Endothelial cell of umbilical vein (primary cell): ENCODE results near the gene PPFIA2. TPM values are rescaled to one million over a fixed set of nuclear protein-coding genes. Genes with fewer than 3 reads are reported as not detected.

Experiments used
- BruUV-seq: library from RNA; stranded (reverse); fragments of 400-500 nt; replicated peaks from 2 replicates; lab custom pipeline; 2021; lab: Mats Ljungman, UMichigan
- CTCF ChIA-PET: fragments of 300-600, 350-600 bp; sonication (Branson Sonifier 250); formaldehyde crosslinking; loops from one replicate; lab custom pipeline; 2021; ENCODE audit warnings: antibody characterized with exemption, inconsistent platforms; lab: Charles Lee
- POLR2A ChIA-PET: fragments of 300-600, 350-600 bp; sonication (Branson Sonifier 250); formaldehyde crosslinking; loops from one replicate; lab custom pipeline; 2021; ENCODE audit warnings: antibody characterized with exemption, inconsistent platforms; lab: Charles Lee
- DNase-seq: peaks from one replicate; pipeline ENCODE4 v3.0.0-alpha.2; 2011; ENCODE audit warnings: low read depth, low spot score
- FAIRE-seq: peaks from 2 replicates; lab custom pipeline; 2011; peaks lifted over from hg19 to GRCh38; lab: Jason Lieb, UNC
- H2AFZ ChIP-seq: 2 replicates; pipeline ENCODE4 v1.6.0; 2012; ENCODE audit warnings: low read depth, low read length, control low read depth, inconsistent platforms
- H3K27ac ChIP-seq: 2 replicates; pipeline ENCODE4 v1.5.1; 2011; ENCODE audit warnings: low read depth, mild to moderate bottlenecking, control low read depth, low read length, moderate library complexity; ENCODE audit not compliant: insufficient read depth
- H3K27me3 ChIP-seq, 2 experiments: 2 replicates each; pipeline versions ENCODE4 v1.6.0 to v1.6.1; 2011; ENCODE audit warnings: low read length in 2 of 2, mixed read lengths in 1 of 2; ENCODE audit not compliant: control insufficient read depth in 2 of 2, insufficient read depth in 2 of 2
- H3K36me3 ChIP-seq, 2 experiments: 2 replicates in 1 of 2; 3 replicates in 1 of 2; pipeline ENCODE4 v1.5.1; 2011; ENCODE audit warnings: low read length in 2 of 2, mild to moderate bottlenecking in 1 of 2, moderate library complexity in 1 of 2; ENCODE audit not compliant: control insufficient read depth in 2 of 2, insufficient read depth in 2 of 2; ENCODE audit errors: extremely low read depth in 1 of 2
- H3K4me1 ChIP-seq: 3 replicates; pipeline ENCODE4 v1.5.1; 2011; ENCODE audit warnings: mild to moderate bottlenecking, low read length; ENCODE audit not compliant: control insufficient read depth, insufficient read depth; ENCODE audit errors: extremely low read depth
- H3K4me2 ChIP-seq: 2 replicates; pipeline ENCODE4 v1.6.1; 2011; ENCODE audit warnings: low read length, control low read depth, mixed read lengths; ENCODE audit not compliant: insufficient read depth
- H3K4me3 ChIP-seq, 3 experiments: fragments of 200-600 bp in 1 of 3; sonication (generic), shearing (Covaris generic) in 1 of 3; replicated peaks in 1 of 3; 2 replicates each; pipeline ENCODE4 v1.5.1; 2011 to 2016; ENCODE audit warnings: control low read depth in 3 of 3, low read length in 3 of 3, mild to moderate bottlenecking in 2 of 3, inconsistent platforms in 1 of 3, low read depth in 1 of 3, moderate library complexity in 1 of 3; ENCODE audit not compliant: insufficient read depth in 1 of 3
- H3K79me2 ChIP-seq: 2 replicates; pipeline ENCODE4 v1.6.0; 2012; ENCODE audit warnings: low read length, inconsistent platforms; ENCODE audit not compliant: control insufficient read depth, insufficient read depth
- H3K9ac ChIP-seq: replicated peaks from 2 replicates; pipeline ENCODE3; 2011; ENCODE audit warnings: low read length, control low read depth; ENCODE audit not compliant: insufficient read depth; ENCODE audit errors: extremely low read depth
- H3K9me1 ChIP-seq: replicated peaks from 3 replicates; pipeline ENCODE4 v1.6.0; 2011; ENCODE audit warnings: mild to moderate bottlenecking, low read length; ENCODE audit not compliant: control insufficient read depth, insufficient read depth; ENCODE audit errors: extremely low read depth
- H3K9me3 ChIP-seq: replicated peaks from 2 replicates; pipeline ENCODE4 v1.5.1; 2012; ENCODE audit warnings: low read length, inconsistent platforms; ENCODE audit not compliant: control insufficient read depth, insufficient read depth
- H4K20me1 ChIP-seq: replicated peaks from 2 replicates; pipeline ENCODE3; 2011; ENCODE audit warnings: mild to moderate bottlenecking, low read length; ENCODE audit not compliant: control insufficient read depth, insufficient read depth; ENCODE audit errors: extremely low read depth
- CTCF ChIP-seq, 2 donors: IDR thresholded peaks; 1 replicate in 1 of 2; 2 replicates in 1 of 2; pipeline ENCODE4 v1.5.1; 2011; ENCODE audit warnings: low read length in 2 of 2, mild to moderate bottlenecking in 2 of 2, moderate library complexity in 2 of 2, control low read depth in 1 of 2, inconsistent platforms in 1 of 2, low read depth in 1 of 2; ENCODE audit not compliant: insufficient read depth in 1 of 2; ENCODE audit errors: extremely low read depth in 1 of 2
- EZH2 ChIP-seq: IDR thresholded peaks from 2 replicates; pipeline ENCODE4 v1.6.1; 2012; ENCODE audit warnings: borderline replicate concordance, low read depth, mild to moderate bottlenecking, moderate library complexity, low read length, inconsistent platforms; ENCODE audit not compliant: severe bottlenecking
- FOS ChIP-seq: IDR thresholded peaks from 2 replicates; pipeline ENCODE4 v1.6.1; 2011; ENCODE audit warnings: mild to moderate bottlenecking, low read length, moderate library complexity, borderline replicate concordance; ENCODE audit not compliant: insufficient read depth
- GATA2 ChIP-seq: IDR thresholded peaks from 2 replicates; pipeline ENCODE4 v1.7.0; 2011; ENCODE audit warnings: low read depth, mild to moderate bottlenecking, moderate library complexity, mixed read lengths, low read length; ENCODE audit not compliant: insufficient read length, insufficient read depth
- JUN ChIP-seq: IDR thresholded peaks from 2 replicates; pipeline ENCODE4 v1.6.1; 2011; ENCODE audit warnings: borderline replicate concordance, low read depth; ENCODE audit not compliant: insufficient read length, insufficient read depth
- MAX ChIP-seq: IDR thresholded peaks from 2 replicates; pipeline ENCODE4 v1.6.1; 2011; ENCODE audit not compliant: insufficient read depth, insufficient read length
- MYC ChIP-seq: IDR thresholded peaks from one replicate; pipeline ENCODE4 v1.6.1; 2011; ENCODE audit warnings: mild to moderate bottlenecking, low read depth, low read length
- POLR2A ChIP-seq: IDR thresholded peaks from 2 replicates; pipeline ENCODE4 v1.6.1; 2012; ENCODE audit warnings: low read depth, mild to moderate bottlenecking, control low read depth, low read length
- POLR2AphosphoS5 ChIP-seq: IDR thresholded peaks from 2 replicates; pipeline ENCODE4 v1.6.1; 2012; ENCODE audit warnings: low read depth, mild to moderate bottlenecking, control low read depth, low read length, moderate library complexity; ENCODE audit not compliant: insufficient read depth
- dilution Hi-C: fragments of 300-500 bp; cut with MboI; formaldehyde crosslinking; loops from one replicate; pipeline ENCODE4 v1.15.0; 2019; ENCODE audit warnings: low sequenced_read_pairs; ENCODE audit not compliant: extremely low pct_ligation_motif_present
- intact Hi-C: fragments of 100-400 bp; cut with micrococcal nuclease; formaldehyde crosslinking; loops from one replicate; pipeline ENCODE4 v1.10.0; 2022
- polyA plus RNA-seq, 4 experiments: library from polyadenylated mRNA; depleted of rRNA in 3 of 4; stranded (reverse) in 3 of 4; unstranded in 1 of 4; fragments of >200 nt; gene quantifications; 2 replicates each; pipeline versions ENCODE4 v1.2.1 to v1.2.3, GENCODE V29; 2011 to 2012; ENCODE audit warnings: missing spikeins in 1 of 4
- total RNA-seq: library from RNA; stranded (reverse); gene quantifications from 2 replicates; pipeline ENCODE4 v1.2.3, GENCODE V29; 2021

Gene PPFIA2
- total and polyA plus RNA-seq, 2 donors (not counting 3 experiments of a cell fraction or from before 2014, with no cell fraction given) = not detected

DNA sequence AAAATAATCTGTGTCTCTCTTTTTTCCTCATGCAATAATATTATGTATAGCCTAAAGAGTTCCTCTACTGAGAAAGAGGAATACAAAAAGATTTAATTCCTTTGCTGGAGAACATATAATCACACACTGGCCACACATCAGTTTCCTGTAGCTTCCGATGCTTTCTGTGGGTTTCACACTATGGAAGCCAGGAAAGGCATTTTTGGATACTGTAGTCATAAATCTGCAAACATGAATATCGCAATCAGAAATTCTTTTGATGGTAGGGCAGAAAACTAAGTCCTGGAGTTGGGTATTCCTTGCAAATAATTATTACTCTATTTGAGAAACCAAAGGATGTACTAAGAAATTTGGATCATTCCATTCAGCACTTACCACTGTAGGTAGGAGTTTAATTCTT, 421.3 kb downstream of the PPFIA2 start:
- Histone ChIP-seq H3K9me1 (no peaks in the 10 kb centered on the region), H4K20me1 (no peaks in the 10 kb centered on the region), H3K9me3 (no peaks in the 10 kb centered on the region), H3K27me3 (peaks cover 0 to 3% of the 10 kb centered on the region in 2 experiments), H3K4me3 (no peak overlapping the region), H2AFZ (no peak overlapping the region), H3K9ac (no peak overlapping the region), H3K36me3 (no peaks in the 10 kb centered on the region), H3K27ac (no peak overlapping the region), H3K79me2 (no peaks in the 10 kb centered on the region), H3K4me2 (no peak overlapping the region), H3K4me1 (no peaks in the 10 kb centered on the region)
- dilution Hi-C loops (no loop called here), intact Hi-C loops (no loop called here)
- no peak for FAIRE-seq
- no TSS peak for BruUV-seq
- no peak for TF ChIP-seq FOS
- no peak for TF ChIP-seq MYC
- TF ChIP-seq EZH2 = no peak
- TF ChIP-seq POLR2AphosphoS5 = no peak
- no peak for TF ChIP-seq MAX
- no peak for TF ChIP-seq POLR2A
- CTCF ChIA-PET = no interaction called here
- DNase-seq = no peak
- POLR2A ChIA-PET = no interaction called here

- Histone ChIP-seq H3K9me1 (no peaks in the 10 kb centered on the region), H3K4me1 (no peaks in the 10 kb centered on the region), H2AFZ (no peak overlapping the region), H3K79me2 (no peaks in the 10 kb centered on the region), H3K4me2 (no peak overlapping the region), H3K4me3 (no peak overlapping the region), H4K20me1 (no peaks in the 10 kb centered on the region), H3K27ac (no peak overlapping the region), H3K36me3 (no peaks in the 10 kb centered on the region), H3K9me3 (no peaks in the 10 kb centered on the region), H3K9ac (no peak overlapping the region), H3K27me3 (no peaks in the 10 kb centered on the region)
- dilution Hi-C loops = no loop called here
- intact Hi-C loops = no loop called here
- FAIRE-seq (no peak), DNase-seq (no peak)
- POLR2A ChIA-PET = no interaction called here
- TF ChIP-seq MAX (no peak), JUN (no peak), EZH2 (no peak), POLR2A (no peak), CTCF (IDR thresholded peaks at IDR 0.05; ENCODE audit: extremely low read depth in 1 of 2, insufficient read depth in 1 of 2, low read depth in 1 of 2, low read length in 2 of 2) (no peak), GATA2 (no peak)
- no TSS peak for BruUV-seq
- CTCF ChIA-PET = no interaction called here
Observed at GRCh38 chr12:81333812-81334211, 425.3 kb downstream of the PPFIA2 start.
